HepG2 (cell line): ENCODE data around the gene ASF1B. TPM values are rescaled to one million over a fixed set of nuclear protein-coding genes. Genes with fewer than 3 reads are reported as not detected.

Experiments
- ASH2L ChIP-seq: fragments of 300-600, 200-600 bp; sonication (generic); IDR thresholded peaks from 2 replicates; pipeline ENCODE4 v1.7.0; 2017; ENCODE audit warnings: low read depth, mild to moderate bottlenecking, moderate library complexity, mixed read lengths, low read length; ENCODE audit not compliant: insufficient read length
- EP300 ChIP-seq, 3 experiments: sonication (generic) in 1 of 3; formaldehyde crosslinking in 1 of 3; IDR thresholded peaks; 2 replicates each; pipeline versions ENCODE4 v1.5.1 to v1.6.1; 2011 to 2020; ENCODE audit warnings: low read depth in 2 of 3, low read length in 2 of 3, borderline replicate concordance in 1 of 3, improper control_type of control experiment in 1 of 3, mild to moderate bottlenecking in 1 of 3, missing genetic modification reagents in 1 of 3, moderate library complexity in 1 of 3
- ERF ChIP-seq: IDR thresholded peaks from 2 replicates; pipeline ENCODE4 v1.6.1; 2018; ENCODE audit warnings: missing biosample characterization, missing genetic modification reagents
- EZH2 ChIP-seq: conservative IDR thresholded peaks from 2 replicates; pipeline ENCODE4 v1.6.1; 2012; ENCODE audit warnings: mild to moderate bottlenecking, low read depth, low read length, moderate library complexity
- FOXO4 ChIP-seq: sonication (generic); formaldehyde crosslinking; conservative IDR thresholded peaks from 2 replicates; pipeline ENCODE4 v1.8.1; 2023; ENCODE audit warnings: missing genetic modification reagents
- JUN ChIP-seq: sonication (generic); formaldehyde crosslinking; IDR thresholded peaks from 2 replicates; pipeline ENCODE4 v1.4.0; 2020; ENCODE audit warnings: mild to moderate bottlenecking, missing genetic modification reagents
- KLF13 ChIP-seq: sonication (generic); formaldehyde crosslinking; IDR thresholded peaks from 2 replicates; pipeline ENCODE4 v1.4.0; 2020; ENCODE audit warnings: mild to moderate bottlenecking, missing genetic modification reagents
- KLF9 ChIP-seq: IDR thresholded peaks from 2 replicates; pipeline ENCODE4 v1.6.1; 2016; ENCODE audit warnings: low read depth
- MXD1 ChIP-seq: sonication (generic); formaldehyde crosslinking; IDR thresholded peaks from 2 replicates; pipeline ENCODE4 v1.4.0; 2020; ENCODE audit warnings: mild to moderate bottlenecking, missing genetic modification reagents
- PHF5A ChIP-seq: IDR thresholded peaks from one replicate; pipeline ENCODE4 v1.6.1; 2018; ENCODE audit warnings: low read depth, missing genetic modification reagents; ENCODE audit not compliant: unreplicated experiment
- POGK ChIP-seq: sonication (generic); formaldehyde crosslinking; conservative IDR thresholded peaks from 2 replicates; pipeline ENCODE4 v1.8.0; 2022; ENCODE audit warnings: mild to moderate bottlenecking, moderate library complexity, missing genetic modification reagents
- RFX1 ChIP-seq: fragments of 450-650 bp; IDR thresholded peaks from 2 replicates; pipeline ENCODE4 v1.6.1; 2017
- SMAD9 ChIP-seq: sonication (generic); formaldehyde crosslinking; IDR thresholded peaks from 2 replicates; pipeline ENCODE4 v1.5.1; 2020; ENCODE audit warnings: mild to moderate bottlenecking, missing genetic modification reagents
- THAP7 ChIP-seq: sonication (generic); formaldehyde crosslinking; IDR thresholded peaks from 2 replicates; pipeline ENCODE4 v1.8.1; 2023; ENCODE audit warnings: mild to moderate bottlenecking, missing genetic modification reagents
- U2AF1 ChIP-seq: fragments of 200-400 bp; formaldehyde crosslinking; optimal IDR thresholded peaks from 2 replicates; pipeline ENCODE3; 2017; ENCODE audit warnings: mild to moderate bottlenecking, low read depth, low read length
- ZNF143 ChIP-seq: sonication (generic); formaldehyde crosslinking; IDR thresholded peaks from 2 replicates; pipeline ENCODE4 v1.4.0; 2020; ENCODE audit warnings: missing genetic modification reagents
- ZNF205 ChIP-seq: IDR thresholded peaks from 2 replicates; pipeline ENCODE4 v1.6.1; 2018; ENCODE audit warnings: missing biosample characterization, missing genetic modification reagents
- ZNF34 ChIP-seq: sonication (generic); formaldehyde crosslinking; IDR thresholded peaks from 2 replicates; pipeline ENCODE4 v1.4.0; 2020; ENCODE audit warnings: mild to moderate bottlenecking, missing genetic modification reagents, borderline replicate concordance
- ZNF567 ChIP-seq: sonication (generic); formaldehyde crosslinking; IDR thresholded peaks from 2 replicates; pipeline ENCODE4 v1.8.1; 2023; ENCODE audit warnings: mild to moderate bottlenecking, missing genetic modification reagents, borderline replicate concordance
- polyA plus RNA-seq, 8 experiments: library from polyadenylated mRNA; depleted of rRNA in 3 of 8; stranded (reverse) in 7 of 8; unstranded in 1 of 8; fragments of >200 nt; fragmentation: Illumina TruSeq in 4 of 8; extraction: Trizol in 4 of 8; gene quantifications; 2 replicates each; pipeline versions ENCODE4 v1.2.1 to v1.2.3, GENCODE V29; 2011 to 2016; ENCODE audit warnings: low read depth in 4 of 8, missing spikeins in 1 of 8, mixed read lengths in 1 of 8; ENCODE audit not compliant: insufficient read depth in 1 of 8
- total RNA-seq, 5 experiments: library from RNA; depleted of rRNA; stranded (reverse); fragments of >200 nt; fragmentation: Illumina TruSeq; extraction: Trizol; gene quantifications; 2 replicates each; pipeline ENCODE4 v1.2.3, GENCODE V29; 2016; ENCODE audit warnings: low read depth in 1 of 5
- TF ChIP-seq, protein P1 (sequence below): sonication (generic); formaldehyde crosslinking; IDR thresholded peaks from 2 replicates; pipeline ENCODE4 v1.4.0; 2020; ENCODE audit warnings: missing genetic modification reagents
- TF ChIP-seq, protein P2 (sequence below): sonication (generic); formaldehyde crosslinking; IDR thresholded peaks from 2 replicates; pipeline ENCODE4 v1.4.0; 2020; ENCODE audit warnings: mild to moderate bottlenecking, missing genetic modification reagents

ASF1B gene
- total and polyA plus RNA-seq, 2 of the 13 experiments (the other 11 are each of a cell fraction or from before 2014, with no cell fraction given), result 18.2 to 24.8 TPM

GRCh38 chr19:14136509-14137281, at the start of gene ASF1B (continued):
- TF ChIP-seq, protein P1, sequence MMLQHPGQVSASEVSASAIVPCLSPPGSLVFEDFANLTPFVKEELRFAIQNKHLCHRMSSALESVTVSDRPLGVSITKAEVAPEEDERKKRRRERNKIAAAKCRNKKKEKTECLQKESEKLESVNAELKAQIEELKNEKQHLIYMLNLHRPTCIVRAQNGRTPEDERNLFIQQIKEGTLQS (CRISPR knock-in tag), result 0 out of 2 replicates have a peak, but pooled peaks have one; percentile 14
- TF ChIP-seq PHF5A (no peak), EZH2 (no peak), ZNF205 (peak; percentile 71; the same call in 1 of the 2 replicates), SMAD9 (CRISPR knock-in tag) (no peak), U2AF1 (no peak), THAP7 (CRISPR knock-in tag) (peak; percentile 60; the same call in 1 of the 2 replicates), KLF13 (CRISPR knock-in tag) (no peak), POGK (CRISPR knock-in tag) (peak; percentile 74), JUN (CRISPR knock-in tag) (no peak), ERF (CRISPR knock-in tag) (no peak; the same call in none of the 2 replicates), RFX1 (no peak), ZNF567 (CRISPR knock-in tag) (no peak), EP300 (IDR thresholded peaks at IDR 0.05; ENCODE audit: low read depth in 2 of 2, low read length in 2 of 2) (0 out of 4 replicates have a peak, but pooled peaks of 1 of the 2 experiments have one; percentile 20), EP300 (CRISPR knock-in tag; IDR thresholded peaks at IDR 0.05; ENCODE audit: borderline replicate concordance) (no peak), ZNF143 (CRISPR knock-in tag) (no peak), MXD1 (CRISPR knock-in tag) (peak; percentile 78; the same call in 1 of the 2 replicates), ZNF34 (CRISPR knock-in tag) (no peak), KLF9 (CRISPR knock-in tag) (peak; percentile 60; the same call in 1 of the 2 replicates), FOXO4 (CRISPR knock-in tag) (no peak), ASH2L (peak; percentile 3)
- TF ChIP-seq, protein P2, sequence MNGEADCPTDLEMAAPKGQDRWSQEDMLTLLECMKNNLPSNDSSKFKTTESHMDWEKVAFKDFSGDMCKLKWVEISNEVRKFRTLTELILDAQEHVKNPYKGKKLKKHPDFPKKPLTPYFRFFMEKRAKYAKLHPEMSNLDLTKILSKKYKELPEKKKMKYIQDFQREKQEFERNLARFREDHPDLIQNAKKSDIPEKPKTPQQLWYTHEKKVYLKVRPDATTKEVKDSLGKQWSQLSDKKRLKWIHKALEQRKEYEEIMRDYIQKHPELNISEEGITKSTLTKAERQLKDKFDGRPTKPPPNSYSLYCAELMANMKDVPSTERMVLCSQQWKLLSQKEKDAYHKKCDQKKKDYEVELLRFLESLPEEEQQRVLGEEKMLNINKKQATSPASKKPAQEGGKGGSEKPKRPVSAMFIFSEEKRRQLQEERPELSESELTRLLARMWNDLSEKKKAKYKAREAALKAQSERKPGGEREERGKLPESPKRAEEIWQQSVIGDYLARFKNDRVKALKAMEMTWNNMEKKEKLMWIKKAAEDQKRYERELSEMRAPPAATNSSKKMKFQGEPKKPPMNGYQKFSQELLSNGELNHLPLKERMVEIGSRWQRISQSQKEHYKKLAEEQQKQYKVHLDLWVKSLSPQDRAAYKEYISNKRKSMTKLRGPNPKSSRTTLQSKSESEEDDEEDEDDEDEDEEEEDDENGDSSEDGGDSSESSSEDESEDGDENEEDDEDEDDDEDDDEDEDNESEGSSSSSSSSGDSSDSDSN (CRISPR knock-in tag), result no peak
